Measurements from ENCODE around the gene FASTK. TPM values are rescaled to one million over a fixed set of nuclear protein-coding genes. Genes with fewer than 3 reads are reported as not detected.

Gene FASTK
- total RNA-seq, 2 donors from 2014 or later, result 85.9 to 96.4 TPM

- Histone ChIP-seq H3K4me3 (no peak overlapping the region), H3K27ac (no peak overlapping the region), H3K27me3 (no peaks in the 10 kb centered on the region), H3K4me1 (peaks cover 0 to 23% of the 10 kb centered on the region in 2 donors), H3K9me3 (no peaks in the 10 kb centered on the region), H3K36me3 (peaks cover 2% of the 10 kb centered on the region)
- no peak for DNase-seq (ENCODE audit: low spot score)
- TF ChIP-seq CTCF (IDR thresholded peaks at IDR 0.05), result no peak
These were observed 19.0 kb upstream of the FASTK start for GRCh38 chr7:151099486-151100211.

- Histone ChIP-seq H3K36me3 (no peaks in the 10 kb centered on the region), H3K9me3 (no peaks in the 10 kb centered on the region), H3K4me1 (peaks cover 0 to 28% of the 10 kb centered on the region in 2 donors), H3K27ac (no peak overlapping the region), H3K27me3 (no peaks in the 10 kb centered on the region), H3K4me3 (no peak overlapping the region)
- no peak for DNase-seq (ENCODE audit: low spot score)
- TF ChIP-seq CTCF (IDR thresholded peaks at IDR 0.05), result no peak
These were observed 15.3 kb upstream of the FASTK start for GRCh38 chr7:151095828-151096475.

- Histone ChIP-seq H3K9me3 (no peaks in the 10 kb centered on the region), H3K36me3 (no peaks in the 10 kb centered on the region), H3K27ac (no peak overlapping the region), H3K4me1 (peaks cover 0 to 26% of the 10 kb centered on the region in 2 donors), H3K4me3 (no peak overlapping the region), H3K27me3 (no peaks in the 10 kb centered on the region)
- TF ChIP-seq CTCF (IDR thresholded peaks at IDR 0.05), result no peak
- DNase-seq (ENCODE audit: low spot score), result no peak
These were observed 14.7 kb upstream of the FASTK start for GRCh38 chr7:151095123-151095797.

- no peak for DNase-seq (ENCODE audit: low spot score)
- no peak overlapping the region for H3K27ac ChIP-seq
- TF ChIP-seq CTCF (IDR thresholded peaks at IDR 0.05), result no peak
- no peaks in the 10 kb centered on the region for H3K27me3 ChIP-seq
- no peaks in the 10 kb centered on the region for H3K36me3 ChIP-seq
- H3K4me3 ChIP-seq, result no peak overlapping the region
- peaks cover 0 to 26% of the 10 kb centered on the region in 2 donors for H3K4me1 ChIP-seq
- no peaks in the 10 kb centered on the region for H3K9me3 ChIP-seq
These were observed 14.1 kb upstream of the FASTK start for GRCh38 chr7:151094675-151095074.

- Histone ChIP-seq H3K4me3 (no peak overlapping the region), H3K9me3 (no peaks in the 10 kb centered on the region), H3K36me3 (no peaks in the 10 kb centered on the region), H3K27me3 (no peaks in the 10 kb centered on the region), H3K4me1 (peaks cover 0 to 30% of the 10 kb centered on the region in 2 donors), H3K27ac (no peak overlapping the region)
- no peak for TF ChIP-seq CTCF (IDR thresholded peaks at IDR 0.05)
- no peak for DNase-seq (ENCODE audit: low spot score)
These were observed 13.1 kb upstream of the FASTK start for GRCh38 chr7:151093748-151094147.
